T-cell (primary cell): Measurements from ENCODE around the gene NFU1. TPM values are rescaled to one million over a fixed set of nuclear protein-coding genes. Genes with fewer than 3 reads are reported as not detected.

Source experiments
- ATAC-seq, 4 experiments: fragments of 200-7000 bp in 3 of 4; fragments of 150-1000 bp in 1 of 4; cut with Tn5 transposase; replicated peaks in 1 of 4; 1 replicate in 3 of 4; 2 replicates in 1 of 4; pipeline ENCODE4 v1.10.0; 2021; ENCODE audit warnings: moderate library complexity in 3 of 4, mild to moderate bottlenecking in 2 of 4, moderate number of reproducible peaks in 1 of 4
- CTCF ChIA-PET, 2 donors: fragments of 300-600 bp; sonication (Branson Sonifier 250); formaldehyde crosslinking; loops; one replicate each; lab custom pipeline; 2022; ENCODE audit warnings: antibody characterized with exemption in 2 of 2; lab: Charles Lee
- POLR2A ChIA-PET, 2 donors: fragments of 300-600 bp; sonication (Branson Sonifier 250); formaldehyde crosslinking; loops; one replicate each; lab custom pipeline; 2022; ENCODE audit warnings: antibody characterized with exemption in 2 of 2; lab: Charles Lee
- DNase-seq, 35 experiments: peaks; one replicate each; pipeline versions ENCODE4 v3.0.0 to v3.0.0-alpha.2; 2013 to 2023
- H3K27ac ChIP-seq: one replicate; pipeline ENCODE4 v1.5.1; 2013; ENCODE audit warnings: low read length
- H3K27me3 ChIP-seq, 2 experiments: replicated peaks in 1 of 2; 1 replicate in 1 of 2; 2 replicates in 1 of 2; pipeline versions ENCODE4 v1.6.1 to v1.7.0; 2013; ENCODE audit warnings: low read length in 1 of 2, mixed read lengths in 1 of 2; ENCODE audit not compliant: control insufficient read depth in 2 of 2, insufficient read depth in 2 of 2; ENCODE audit errors: extremely low read depth in 1 of 2
- H3K36me3 ChIP-seq, 2 donors: 1 replicate in 1 of 2; 2 replicates in 1 of 2; pipeline versions ENCODE4 v1.6.1 to v1.7.0; 2013; ENCODE audit warnings: low read length in 1 of 2; ENCODE audit not compliant: control insufficient read depth in 2 of 2, insufficient read depth in 1 of 2; ENCODE audit errors: extremely low read depth in 1 of 2
- H3K4me1 ChIP-seq, 2 experiments: 1 replicate in 1 of 2; 2 replicates in 1 of 2; pipeline versions ENCODE4 v1.6.1 to v1.7.0; 2013; ENCODE audit warnings: low read length in 2 of 2, mixed read lengths in 1 of 2; ENCODE audit not compliant: insufficient read depth in 2 of 2, control insufficient read depth in 1 of 2; ENCODE audit errors: extremely low read depth in 1 of 2
- H3K4me3 ChIP-seq, 2 donors: 1 replicate in 1 of 2; 2 replicates in 1 of 2; pipeline versions ENCODE4 v1.5.1 to v1.7.0; 2013; ENCODE audit warnings: mild to moderate bottlenecking in 2 of 2, low read length in 1 of 2, moderate library complexity in 1 of 2; ENCODE audit not compliant: control insufficient read depth in 1 of 2; ENCODE audit errors: extremely low read depth in 1 of 2
- H3K9me3 ChIP-seq: 2 replicates; pipeline ENCODE4 v1.7.0; 2013
- H3K27ac Mint-ChIP-seq, 2 donors: one replicate each; pipeline ENCODE4 v1.8.0; 2020 to 2021; ENCODE audit warnings: mild to moderate bottlenecking in 2 of 2, mixed read lengths in 2 of 2
- H3K27me3 Mint-ChIP-seq, 2 donors: one replicate each; pipeline ENCODE4 v1.8.0; 2021 to 2022; ENCODE audit warnings: mixed read lengths in 2 of 2
- H3K36me3 Mint-ChIP-seq: one replicate; pipeline ENCODE4 v1.8.0; 2021; ENCODE audit warnings: mixed read lengths
- H3K4me1 Mint-ChIP-seq, 3 donors: one replicate each; pipeline ENCODE4 v1.8.0; 2020 to 2022; ENCODE audit warnings: mixed read lengths in 3 of 3, mild to moderate bottlenecking in 1 of 3
- H3K4me3 Mint-ChIP-seq, 3 donors: one replicate each; pipeline ENCODE4 v1.8.0; 2020 to 2022; ENCODE audit warnings: mild to moderate bottlenecking in 3 of 3, mixed read lengths in 3 of 3, moderate library complexity in 3 of 3
- H3K9me3 Mint-ChIP-seq, 3 donors: one replicate each; pipeline ENCODE4 v1.8.0; 2020 to 2022; ENCODE audit warnings: mixed read lengths in 3 of 3
- WGBS: methylation state at CpG from one replicate; pipeline ENCODE4 v1.1.5; 2013; ENCODE audit warnings: missing lambda C conversion rate; ENCODE audit not compliant: insufficient coverage; 5-methylcytosine and 5-hydroxymethylcytosine counted together
- total RNA-seq, 35 experiments: library from RNA in 6 of 35; stranded (reverse) in 6 of 35; fragments of 120-200 nt in 1 of 35; gene quantifications; one replicate each; pipeline versions ENCODE4 v1.2.1 to v1.2.4 and lab custom pipeline; 2013 to 2026

Gene NFU1
- total RNA-seq (10 to 100 TPM; 20.6 to 31.9 (median 22.5) TPM), total RNA-seq (lab: John Stamatoyannopoulos, UW) (4.7 to 27.6 (median 17.2) reads per million in 29 experiments)
- total RNA-seq (2013) = 42.9 TPM

DNA sequence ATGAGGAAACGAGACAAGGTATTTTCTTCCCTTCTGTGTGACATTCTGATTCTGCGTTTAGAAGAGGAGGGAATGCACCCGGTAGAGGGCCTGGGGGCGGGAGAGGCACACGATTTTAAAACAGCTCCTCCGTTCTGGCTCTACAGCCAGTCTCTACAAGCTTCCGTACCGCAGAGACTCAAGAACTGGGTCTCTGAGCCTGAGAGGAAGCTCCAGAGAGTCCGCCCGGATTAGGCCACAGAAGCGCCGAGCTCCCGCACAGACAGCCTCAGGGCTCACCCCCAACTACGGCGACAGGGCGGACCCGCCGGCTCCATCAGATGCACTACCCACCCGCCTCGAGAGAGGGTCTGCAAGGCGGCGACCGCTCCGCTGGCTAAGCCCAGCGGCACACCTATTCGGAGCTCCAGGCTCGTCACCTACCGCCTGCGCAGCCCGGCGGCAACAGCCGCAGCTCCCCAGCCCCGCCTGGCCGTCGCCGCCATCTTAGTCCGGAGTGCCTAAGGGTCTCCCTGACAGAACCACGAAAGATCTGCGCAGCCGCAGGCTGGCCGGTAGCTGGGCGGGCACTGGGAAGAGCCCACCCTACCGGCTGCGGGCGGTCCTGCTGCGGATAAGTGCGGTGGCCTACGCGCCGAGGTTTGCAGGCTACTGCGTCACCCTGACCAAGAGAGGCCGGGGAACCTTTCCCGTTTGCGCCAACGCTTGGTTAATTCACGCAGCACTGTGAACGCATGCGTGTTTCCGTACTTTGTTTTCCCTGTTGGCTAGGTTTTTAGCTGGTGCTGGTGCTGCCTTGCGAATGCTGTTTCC lies at the start of gene NFU1:
Gene NFU1 (minus strand): TSS at position 498 of the 813 bp plus-strand sequence. CDS start 13 bp downstream, at position 485.
- Mint-ChIP-seq H3K27me3 (no peaks in the 10 kb centered on the region), H3K4me1 (peaks cover 41 to 44% (median 44%) of the 10 kb centered on the region in 3 donors), H3K9me3 (peaks cover 0 to 5% (median 0%) of the 10 kb centered on the region in 3 donors), H3K4me3 (peak within 1 kb of the TSS; percentile 83 to 97 (median 96)), H3K36me3 (peaks cover 9% of the 10 kb centered on the region), H3K27ac (peak within 1 kb of the TSS; percentile 98 to 99)
- peak within 1 kb of the TSS; percentile 79 to 83 for H3K4me3 ChIP-seq
- CTCF ChIA-PET = interaction anchor here (0.5 to 1.9 kb wide), 22 partner anchors 22 to 754 kb away, joined by 3 to 12 read pairs (median 3); partner anchors contain the start of genes AAK1 (in 1 of the 2), C2orf42 (in 1 of the 2) and MXD1 (in 1 of the 2)
- no peaks in the 10 kb centered on the region for H3K9me3 ChIP-seq
- POLR2A ChIA-PET = interaction anchor here (0.5 to 1.8 kb wide), 16 partner anchors 11 to 867 kb away, joined by 3 to 11 read pairs (median 4); no protein-coding TSS in a partner anchor
- H3K27ac ChIP-seq = peak within 1 kb of the TSS; percentile 95
- DNase-seq (peak; percentile 68 to 94 (median 86)), ATAC-seq (peak; percentile 82 to 86 (median 84))
- peaks cover 11 to 28% of the 10 kb centered on the region in 2 experiments for H3K4me1 ChIP-seq
- 1% methylated on average over 58 of the region's 60 CpGs for WGBS
- no peaks in the 10 kb centered on the region for H3K27me3 ChIP-seq
- no peaks in the 10 kb centered on the region for H3K36me3 ChIP-seq

DNA sequence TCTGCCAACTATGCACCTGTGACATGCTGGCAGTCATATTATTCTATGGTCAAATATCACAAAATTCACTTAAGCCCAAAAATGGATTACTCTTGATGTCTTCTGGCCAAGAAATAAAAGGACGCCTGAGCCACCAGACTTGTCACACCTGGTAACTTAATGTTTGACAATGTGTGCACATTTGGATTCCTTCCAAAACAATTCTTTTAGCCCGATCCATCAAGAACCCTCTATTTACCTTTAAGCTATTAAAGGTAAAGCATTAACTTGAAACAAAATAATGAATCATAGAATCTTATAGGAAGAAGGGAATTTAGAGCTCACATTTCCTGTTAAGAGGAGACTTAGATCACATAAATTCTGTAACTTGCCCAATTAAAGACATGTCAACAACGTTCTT lies 46.5 kb upstream of the NFU1 start:
- CTCF ChIA-PET = interaction anchor here in 1 of 2 donors (0.9 to 1.6 kb wide), 2 partner anchors 44 to 54 kb away, joined by 3 to 5 read pairs; no protein-coding TSS in a partner anchor
- Histone ChIP-seq H3K27me3 (no peaks in the 10 kb centered on the region), H3K27ac (no peak overlapping the region), H3K4me1 (no peaks in the 10 kb centered on the region), H3K36me3 (peaks cover 0 to 63% of the 10 kb centered on the region in 2 donors), H3K9me3 (no peaks in the 10 kb centered on the region), H3K4me3 (no peak overlapping the region)
- WGBS = no CpG with 5 or more reads among the region's 3 CpGs
- POLR2A ChIA-PET = interaction anchor here in 1 of 2 donors (0.6 to 1.1 kb wide), 2 partner anchors 18 to 46 kb away, joined by 3 to 5 read pairs; no protein-coding TSS in a partner anchor
- H3K4me1 Mint-ChIP-seq = peaks cover 4 to 31% (median 24%) of the 10 kb centered on the region in 3 donors
- H3K4me3 Mint-ChIP-seq = no peak overlapping the region
- peaks cover 43% of the 10 kb centered on the region for H3K36me3 Mint-ChIP-seq
- H3K27ac Mint-ChIP-seq = peak overlapping the region; percentile 39 to 67
- DNase-seq = no peak
- H3K27me3 Mint-ChIP-seq = no peaks in the 10 kb centered on the region
- no peak for ATAC-seq
- no peaks in the 10 kb centered on the region for H3K9me3 Mint-ChIP-seq

DNA sequence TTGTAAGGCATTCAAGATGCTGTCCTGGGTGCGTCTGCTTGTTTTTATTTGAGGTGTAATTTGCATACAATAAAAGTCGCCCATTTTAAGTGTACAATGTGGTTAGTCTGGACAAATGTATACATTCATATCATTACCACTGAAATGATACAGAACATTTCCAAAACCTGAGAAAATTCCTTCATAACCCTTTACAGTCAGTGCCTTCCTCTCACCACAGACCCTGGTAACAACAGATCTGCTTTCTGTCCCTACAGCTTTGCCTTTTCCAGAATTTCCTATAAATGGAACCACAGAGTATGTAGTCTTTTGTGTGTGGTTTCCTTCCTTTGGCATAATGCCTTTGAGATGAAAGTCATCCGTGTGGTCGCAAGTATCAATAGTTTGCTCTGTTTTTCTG lies 45.8 kb upstream of the NFU1 start:
- no CpG with 5 or more reads among the region's 4 CpGs for WGBS
- Histone ChIP-seq H3K27ac (no peak overlapping the region), H3K9me3 (no peaks in the 10 kb centered on the region), H3K4me1 (peaks cover 0 to 4% of the 10 kb centered on the region in 2 experiments), H3K36me3 (peaks cover 0 to 64% of the 10 kb centered on the region in 2 donors), H3K4me3 (no peak overlapping the region), H3K27me3 (no peaks in the 10 kb centered on the region)
- CTCF ChIA-PET = interaction anchor here in 1 of 2 donors (1.6 kb wide), 1 partner anchor 43 kb away, joined by 3 read pairs; no protein-coding TSS in a partner anchor
- no peak for ATAC-seq
- H3K36me3 Mint-ChIP-seq = peaks cover 39% of the 10 kb centered on the region
- no peak overlapping the region for H3K4me3 Mint-ChIP-seq
- POLR2A ChIA-PET = interaction anchor here in 1 of 2 donors (1.1 kb wide), 1 partner anchor 45 kb away, joined by 5 read pairs; no protein-coding TSS in a partner anchor
- DNase-seq = no peak
- H3K4me1 Mint-ChIP-seq = peaks cover 4 to 35% (median 28%) of the 10 kb centered on the region in 3 donors
- no peaks in the 10 kb centered on the region for H3K27me3 Mint-ChIP-seq
- peak overlapping the region; percentile 56 to 67 for H3K27ac Mint-ChIP-seq
- no peaks in the 10 kb centered on the region for H3K9me3 Mint-ChIP-seq

DNA sequence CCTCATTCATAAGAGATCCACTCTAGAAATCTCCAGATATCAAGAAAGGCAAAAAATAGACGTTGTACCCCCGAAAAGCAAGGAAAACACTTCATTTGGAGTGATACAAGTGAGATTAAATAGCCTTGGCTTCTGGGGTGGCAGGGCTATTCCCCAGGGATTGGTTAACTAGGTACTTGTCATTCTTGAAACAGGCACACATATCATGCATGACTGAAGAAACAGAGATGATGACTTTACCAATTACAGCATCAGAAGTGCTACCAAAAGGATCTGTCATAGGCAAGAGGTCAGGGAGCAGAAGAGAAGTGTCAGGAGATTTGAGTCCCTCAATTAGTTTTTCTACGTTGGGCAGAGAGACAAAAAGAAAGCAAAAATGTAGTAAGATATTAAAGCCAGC lies 45.2 kb upstream of the NFU1 start:
- CTCF ChIA-PET = no interaction called here
- peaks cover 0 to 4% of the 10 kb centered on the region in 2 experiments for H3K4me1 ChIP-seq
- no peaks in the 10 kb centered on the region for H3K27me3 ChIP-seq
- Mint-ChIP-seq H3K27me3 (no peaks in the 10 kb centered on the region), H3K9me3 (no peaks in the 10 kb centered on the region), H3K27ac (peak overlapping the region; percentile 1 to 20), H3K4me1 (peaks cover 4 to 41% (median 33%) of the 10 kb centered on the region in 3 donors), H3K36me3 (peaks cover 43% of the 10 kb centered on the region), H3K4me3 (no peak overlapping the region)
- peaks cover 0 to 58% of the 10 kb centered on the region in 2 donors for H3K36me3 ChIP-seq
- WGBS = no CpG with 5 or more reads among the region's 3 CpGs
- POLR2A ChIA-PET = no interaction called here
- ATAC-seq (no peak), DNase-seq (no peak)
- no peak overlapping the region for H3K27ac ChIP-seq
- no peak overlapping the region for H3K4me3 ChIP-seq
- H3K9me3 ChIP-seq = no peaks in the 10 kb centered on the region

DNA sequence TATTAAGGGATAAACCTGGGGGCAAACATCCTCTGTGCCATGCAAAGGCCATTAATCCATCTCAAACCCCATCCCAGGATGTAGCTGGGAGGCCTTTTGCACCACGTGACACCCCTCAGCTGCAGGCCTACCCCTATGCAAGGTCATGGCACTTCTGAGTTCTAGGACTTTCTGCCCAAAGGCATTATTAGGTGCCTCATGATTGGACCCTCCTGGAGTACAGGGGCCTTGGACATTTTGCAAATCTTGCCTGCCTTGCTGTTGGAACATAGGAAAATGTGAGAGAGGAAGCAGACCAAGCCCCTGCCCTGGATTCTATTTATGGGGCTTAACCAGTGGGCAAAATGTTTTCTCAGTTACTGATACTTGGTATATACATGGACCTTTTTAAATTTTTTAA lies 44.2 kb upstream of the NFU1 start:
- Histone ChIP-seq H3K4me1 (peaks cover 0 to 4% of the 10 kb centered on the region in 2 experiments), H3K9me3 (no peaks in the 10 kb centered on the region), H3K4me3 (no peak overlapping the region), H3K27ac (no peak overlapping the region), H3K36me3 (peaks cover 0 to 52% of the 10 kb centered on the region in 2 donors), H3K27me3 (no peaks in the 10 kb centered on the region)
- H3K4me3 Mint-ChIP-seq = no peak overlapping the region
- H3K27me3 Mint-ChIP-seq = no peaks in the 10 kb centered on the region
- H3K36me3 Mint-ChIP-seq = peaks cover 40% of the 10 kb centered on the region
- H3K9me3 Mint-ChIP-seq = no peaks in the 10 kb centered on the region
- no peak overlapping the region for H3K27ac Mint-ChIP-seq
- POLR2A ChIA-PET = no interaction called here
- CTCF ChIA-PET = no interaction called here
- no peak for DNase-seq
- no CpG with 5 or more reads among the region's 1 CpG for WGBS
- peaks cover 10 to 51% (median 42%) of the 10 kb centered on the region in 3 donors for H3K4me1 Mint-ChIP-seq
- no peak for ATAC-seq

DNA sequence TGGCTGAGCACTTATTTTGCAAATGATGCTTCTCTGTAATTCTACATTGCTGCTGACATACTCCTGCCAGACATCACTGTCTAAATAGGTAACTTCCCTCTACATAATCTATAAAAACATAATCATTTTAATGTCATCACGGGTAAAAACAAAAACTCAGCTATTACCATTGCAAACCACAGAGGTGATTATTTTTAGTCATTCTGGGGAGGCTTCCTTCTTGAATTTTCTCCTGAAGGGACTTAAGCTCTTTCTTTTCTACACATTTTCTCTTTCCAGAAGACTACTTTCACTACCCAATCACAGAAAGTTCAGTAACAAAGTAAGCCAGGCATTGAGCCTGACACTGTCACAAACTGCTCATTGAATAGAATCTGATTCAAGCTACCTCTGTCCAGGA lies 40.4 kb upstream of the NFU1 start:
- peaks cover 13 to 43% (median 39%) of the 10 kb centered on the region in 3 donors for H3K4me1 Mint-ChIP-seq
- Histone ChIP-seq H3K9me3 (no peaks in the 10 kb centered on the region), H3K4me3 (no peak overlapping the region), H3K36me3 (peaks cover 6 to 68% of the 10 kb centered on the region in 2 donors), H3K27ac (no peak overlapping the region), H3K4me1 (peaks cover 0 to 4% of the 10 kb centered on the region in 2 experiments), H3K27me3 (no peaks in the 10 kb centered on the region)
- WGBS = no CpG with 5 or more reads among the region's 1 CpG
- H3K4me3 Mint-ChIP-seq = no peak overlapping the region
- ChIA-PET CTCF (no interaction called here), POLR2A (interaction anchor here in 1 of 2 donors (0.6 kb wide), 2 partner anchors 26 to 236 kb away, joined by 5 to 7 read pairs; no protein-coding TSS in a partner anchor)
- H3K9me3 Mint-ChIP-seq = no peaks in the 10 kb centered on the region
- DNase-seq (no peak), ATAC-seq (no peak)
- no peaks in the 10 kb centered on the region for H3K27me3 Mint-ChIP-seq
- H3K27ac Mint-ChIP-seq = peak overlapping the region; percentile 45 to 70
- peaks cover 41% of the 10 kb centered on the region for H3K36me3 Mint-ChIP-seq
